GM12891 (cell line): ENCODE measurements around the gene TTC29.

Experiments
- PAX5 ChIP-seq: IDR thresholded peaks from 2 replicates; pipeline ENCODE4 v1.6.1; 2011; ENCODE audit warnings: low read length, moderate library complexity, mild to moderate bottlenecking; ENCODE audit not compliant: insufficient read depth, severe bottlenecking
- POLR2A ChIP-seq: IDR thresholded peaks from 2 replicates; pipeline ENCODE4 v1.6.1; 2011; ENCODE audit warnings: low read depth, low read length, control low read depth
- POLR2AphosphoS5 ChIP-seq: IDR thresholded peaks from 2 replicates; pipeline ENCODE4 v1.6.1; 2011; ENCODE audit warnings: low read depth, low read length, control low read depth
- TAF1 ChIP-seq: IDR thresholded peaks from 2 replicates; pipeline ENCODE4 v1.6.1; 2011; ENCODE audit warnings: low read depth, low read length, control low read depth

DNA sequence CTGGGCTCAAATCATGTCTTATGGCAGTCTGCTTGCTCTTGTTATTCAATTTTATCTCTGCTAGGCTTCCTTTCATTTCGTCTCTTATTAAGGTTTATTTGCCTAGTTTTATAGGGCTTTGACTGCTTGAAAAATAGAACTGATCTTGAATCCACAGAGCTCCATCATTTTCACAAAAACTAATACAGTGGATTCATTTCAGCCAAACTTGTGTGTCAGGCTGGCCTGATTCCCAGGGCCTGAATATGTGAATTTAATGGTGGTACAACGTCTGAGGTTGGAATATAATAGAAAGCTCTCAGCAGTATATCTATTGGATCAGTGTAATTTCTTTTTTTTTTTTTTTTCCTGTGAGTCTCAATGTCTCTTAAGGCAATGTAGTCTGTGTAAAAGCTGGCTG lies 183.6 kb downstream of the TTC29 start:
- no peak for TF ChIP-seq POLR2AphosphoS5
- no peak for TF ChIP-seq POLR2A
- no peak for TF ChIP-seq PAX5
- no peak for TF ChIP-seq TAF1
